ENCODE measurements around the gene NAALADL2. TPM values are rescaled to one million over a fixed set of nuclear protein-coding genes. Genes with fewer than 3 reads are reported as not detected.

The NAALADL2 gene
- total and polyA plus RNA-seq, 2 donors (not counting 3 experiments of a cell fraction or from before 2014, with no cell fraction given) = 1.1 to 4.0 TPM

DNA sequence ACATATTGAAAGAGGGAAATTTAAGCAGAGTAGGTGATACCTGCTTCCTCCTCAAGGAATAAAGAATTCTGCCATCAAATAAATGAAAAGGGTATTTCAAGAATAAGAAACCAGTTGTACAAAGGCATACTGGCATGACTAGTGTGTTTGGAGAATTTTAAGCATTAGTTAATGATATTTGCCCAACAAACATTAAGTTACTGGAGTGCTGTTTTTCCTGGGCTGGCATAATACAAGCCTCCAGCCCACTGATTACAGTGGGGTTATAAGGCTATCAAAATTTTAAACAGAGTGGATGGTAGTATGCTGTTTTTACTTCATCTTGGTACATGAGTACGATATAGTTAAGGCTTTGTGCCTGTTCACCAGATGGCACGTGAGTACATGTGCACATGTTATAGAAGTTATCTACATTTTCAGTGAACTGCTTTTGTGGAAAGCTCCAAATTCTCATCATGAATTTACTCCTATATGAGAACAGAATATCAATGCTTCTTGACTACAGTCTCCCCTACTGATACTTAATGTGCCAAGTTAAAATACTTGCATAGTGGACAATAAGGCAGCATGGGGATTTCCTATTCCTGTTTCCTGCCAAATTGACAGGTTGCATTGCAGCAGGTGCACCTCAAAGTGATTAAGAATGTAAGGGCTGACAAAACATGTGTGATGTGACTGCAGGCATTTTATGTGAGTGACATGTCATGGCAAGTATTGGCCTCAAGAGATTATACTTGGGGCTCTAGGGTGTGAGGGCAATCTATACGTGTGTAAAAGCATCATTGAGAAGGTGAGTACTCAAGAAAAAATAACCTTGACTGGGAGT is 14.9 kb downstream of the NAALADL2 start:
- H3K9ac ChIP-seq (replicated peaks; ENCODE audit: extremely low read depth, insufficient read depth, low read length) = no peak overlapping the region
- intact Hi-C loops (cut with micrococcal nuclease) = no loop called here
- H3K9me1 ChIP-seq (replicated peaks; ENCODE audit: control insufficient read depth, extremely low read depth, insufficient read depth, low read length) = peaks cover 2% of the 10 kb centered on the region
- H2AFZ ChIP-seq (ENCODE audit: low read depth, low read length) = no peak overlapping the region
- ChIA-PET CTCF (no interaction called here), POLR2A (no interaction called here)
- no peak overlapping the region for H3K4me3 ChIP-seq (replicated peaks in 1 of 3; ENCODE audit: insufficient read depth in 1 of 3, low read depth in 1 of 3, low read length in 3 of 3)
- TF ChIP-seq GATA2 (IDR thresholded peaks at IDR 0.05; ENCODE audit: insufficient read depth, insufficient read length, low read depth, low read length) (no peak), FOS (IDR thresholded peaks at IDR 0.05; ENCODE audit: borderline replicate concordance, insufficient read depth, low read length) (no peak), EZH2 (IDR thresholded peaks at IDR 0.05; ENCODE audit: borderline replicate concordance, low read depth, low read length, severe bottlenecking) (no peak), POLR2AphosphoS5 (IDR thresholded peaks at IDR 0.05; ENCODE audit: insufficient read depth, low read depth, low read length) (no peak), MYC (IDR thresholded peaks at IDR 0.05; ENCODE audit: low read depth, low read length) (no peak), POLR2A (IDR thresholded peaks at IDR 0.05; ENCODE audit: low read depth, low read length) (no peak), JUN (IDR thresholded peaks at IDR 0.05; ENCODE audit: borderline replicate concordance, insufficient read depth, insufficient read length, low read depth) (no peak)
- TF ChIP-seq, protein P1, sequence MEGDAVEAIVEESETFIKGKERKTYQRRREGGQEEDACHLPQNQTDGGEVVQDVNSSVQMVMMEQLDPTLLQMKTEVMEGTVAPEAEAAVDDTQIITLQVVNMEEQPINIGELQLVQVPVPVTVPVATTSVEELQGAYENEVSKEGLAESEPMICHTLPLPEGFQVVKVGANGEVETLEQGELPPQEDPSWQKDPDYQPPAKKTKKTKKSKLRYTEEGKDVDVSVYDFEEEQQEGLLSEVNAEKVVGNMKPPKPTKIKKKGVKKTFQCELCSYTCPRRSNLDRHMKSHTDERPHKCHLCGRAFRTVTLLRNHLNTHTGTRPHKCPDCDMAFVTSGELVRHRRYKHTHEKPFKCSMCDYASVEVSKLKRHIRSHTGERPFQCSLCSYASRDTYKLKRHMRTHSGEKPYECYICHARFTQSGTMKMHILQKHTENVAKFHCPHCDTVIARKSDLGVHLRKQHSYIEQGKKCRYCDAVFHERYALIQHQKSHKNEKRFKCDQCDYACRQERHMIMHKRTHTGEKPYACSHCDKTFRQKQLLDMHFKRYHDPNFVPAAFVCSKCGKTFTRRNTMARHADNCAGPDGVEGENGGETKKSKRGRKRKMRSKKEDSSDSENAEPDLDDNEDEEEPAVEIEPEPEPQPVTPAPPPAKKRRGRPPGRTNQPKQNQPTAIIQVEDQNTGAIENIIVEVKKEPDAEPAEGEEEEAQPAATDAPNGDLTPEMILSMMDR (IDR thresholded peaks at IDR 0.05; ENCODE audit: extremely low read depth in 1 of 2, insufficient read depth in 1 of 2, low read depth in 1 of 2, low read length in 2 of 2) = no peak
- TF ChIP-seq, protein P2, sequence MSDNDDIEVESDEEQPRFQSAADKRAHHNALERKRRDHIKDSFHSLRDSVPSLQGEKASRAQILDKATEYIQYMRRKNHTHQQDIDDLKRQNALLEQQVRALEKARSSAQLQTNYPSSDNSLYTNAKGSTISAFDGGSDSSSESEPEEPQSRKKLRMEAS (IDR thresholded peaks at IDR 0.05; ENCODE audit: insufficient read depth, insufficient read length) = no peak
- H3K27ac ChIP-seq (ENCODE audit: insufficient read depth, low read depth, low read length) = no peak overlapping the region
- no TSS peak for BruUV-seq (replicated peaks)
- no peaks in the 10 kb centered on the region for H3K9me3 ChIP-seq (replicated peaks; ENCODE audit: control insufficient read depth, insufficient read depth, low read length)
- H3K4me1 ChIP-seq (ENCODE audit: control insufficient read depth, extremely low read depth, insufficient read depth, low read length) = no peaks in the 10 kb centered on the region
- dilution Hi-C loops (cut with MboI; ENCODE audit: extremely low pct_ligation_motif_present, low sequenced_read_pairs) = no loop called here
- no peaks in the 10 kb centered on the region for H3K79me2 ChIP-seq (ENCODE audit: control insufficient read depth, insufficient read depth, low read length)
- H3K4me2 ChIP-seq (ENCODE audit: insufficient read depth, low read length) = no peak overlapping the region
- H3K36me3 ChIP-seq (ENCODE audit: control insufficient read depth in 2 of 2, extremely low read depth in 1 of 2, insufficient read depth in 2 of 2, low read length in 2 of 2) = no peaks in the 10 kb centered on the region
- FAIRE-seq (no peak), DNase-seq (ENCODE audit: low read depth, low spot score) (no peak)
- H4K20me1 ChIP-seq (replicated peaks; ENCODE audit: control insufficient read depth, extremely low read depth, insufficient read depth, low read length) = no peaks in the 10 kb centered on the region
- H3K27me3 ChIP-seq (ENCODE audit: control insufficient read depth in 2 of 2, insufficient read depth in 2 of 2, low read length in 2 of 2) = no peaks in the 10 kb centered on the region

Data from endothelial cell of umbilical vein (primary cell).